ENCODE results near the gene CLEC4A. TPM values are rescaled to one million over a fixed set of nuclear protein-coding genes. Genes with fewer than 3 reads are reported as not detected.
"Not testable (repeated sequence)": the region's sequence is repeated elsewhere in the genome, so short reads cannot be mapped to it uniquely, and the experiment has no call there.

The CLEC4A gene
- total RNA-seq, 2 experiments from 2014 or later: 0.50 to 0.99 TPM

GRCh38 chr12:8127138-8127537 is 3.7 kb downstream of the CLEC4A start:
- Histone ChIP-seq H3K79me2 (ENCODE audit: insufficient read depth, low read depth, low read length) (no peaks in the 10 kb centered on the region), H4K20me1 (ENCODE audit: insufficient read depth, low read length) (no peaks in the 10 kb centered on the region), H3K4me3 (ENCODE audit: low read depth, low read length, poor library complexity, severe bottlenecking) (no peak overlapping the region), H2AFZ (ENCODE audit: low read length) (no peak overlapping the region), H3K4me2 (ENCODE audit: low read length) (no peak overlapping the region), H3K27ac (ENCODE audit: low read depth, low read length, poor library complexity, severe bottlenecking) (no peak overlapping the region), H3K9me3 (ENCODE audit: low read length) (no peaks in the 10 kb centered on the region), H3K4me1 (ENCODE audit: insufficient read depth, low read length, poor library complexity, severe bottlenecking) (no peaks in the 10 kb centered on the region), H3K9me2 (ENCODE audit: insufficient read depth, low read length) (no peaks in the 10 kb centered on the region), H3K36me3 (ENCODE audit: insufficient read depth, low read length) (no peaks in the 10 kb centered on the region)
- intact Hi-C loops (cut with micrococcal nuclease; ENCODE audit: unreplicated experiment): no loop called here
- TF ChIP-seq CTCF (conservative IDR thresholded peaks at IDR 0.05; ENCODE audit: low read length) (no peak), EZH2phosphoT487 (IDR thresholded peaks at IDR 0.05; ENCODE audit: borderline replicate concordance, low read depth, low read length) (no peak)
- BruUV-seq (replicated peaks): no TSS peak
- CTCF ChIA-PET (ENCODE audit: unreplicated experiment): no interaction called here
- POLR2A ChIA-PET: interaction anchor here (0.6 kb wide), 1 partner anchor 719 kb away, joined by 4 read pairs; no protein-coding TSS in a partner anchor
- DNase-seq (ENCODE audit: low spot score): no peak

GRCh38 chr12:8133636-8134397 is 10.4 kb downstream of the CLEC4A start:
- H2AFZ ChIP-seq (ENCODE audit: low read length); H3K27ac ChIP-seq (ENCODE audit: low read depth, low read length, poor library complexity, severe bottlenecking); intact Hi-C loops (cut with micrococcal nuclease; ENCODE audit: unreplicated experiment); H3K9me3 ChIP-seq (ENCODE audit: low read length); H3K4me1 ChIP-seq (ENCODE audit: insufficient read depth, low read length, poor library complexity, severe bottlenecking); BruUV-seq (replicated peaks); CTCF ChIA-PET (ENCODE audit: unreplicated experiment); H3K36me3 ChIP-seq (ENCODE audit: insufficient read depth, low read length); H3K4me3 ChIP-seq (ENCODE audit: low read depth, low read length, poor library complexity, severe bottlenecking); H3K79me2 ChIP-seq (ENCODE audit: insufficient read depth, low read depth, low read length); H3K4me2 ChIP-seq (ENCODE audit: low read length); H4K20me1 ChIP-seq (ENCODE audit: insufficient read depth, low read length); DNase-seq (ENCODE audit: low spot score); POLR2A ChIA-PET; H3K9me2 ChIP-seq (ENCODE audit: insufficient read depth, low read length): not testable (repeated sequence)

GRCh38 chr12:8134398-8134930 is 11.0 kb downstream of the CLEC4A start:
- intact Hi-C loops (cut with micrococcal nuclease; ENCODE audit: unreplicated experiment); H3K9me3 ChIP-seq (ENCODE audit: low read length); POLR2A ChIA-PET; BruUV-seq (replicated peaks); H3K4me2 ChIP-seq (ENCODE audit: low read length); H2AFZ ChIP-seq (ENCODE audit: low read length); H3K4me1 ChIP-seq (ENCODE audit: insufficient read depth, low read length, poor library complexity, severe bottlenecking); H3K9me2 ChIP-seq (ENCODE audit: insufficient read depth, low read length); H3K4me3 ChIP-seq (ENCODE audit: low read depth, low read length, poor library complexity, severe bottlenecking); DNase-seq (ENCODE audit: low spot score); H4K20me1 ChIP-seq (ENCODE audit: insufficient read depth, low read length); H3K36me3 ChIP-seq (ENCODE audit: insufficient read depth, low read length); H3K27ac ChIP-seq (ENCODE audit: low read depth, low read length, poor library complexity, severe bottlenecking); H3K79me2 ChIP-seq (ENCODE audit: insufficient read depth, low read depth, low read length); CTCF ChIA-PET (ENCODE audit: unreplicated experiment): not testable (repeated sequence)

- POLR2A ChIA-PET; H3K79me2 ChIP-seq (ENCODE audit: insufficient read depth, low read depth, low read length); H3K4me1 ChIP-seq (ENCODE audit: insufficient read depth, low read length, poor library complexity, severe bottlenecking); H3K36me3 ChIP-seq (ENCODE audit: insufficient read depth, low read length); H3K9me2 ChIP-seq (ENCODE audit: insufficient read depth, low read length); intact Hi-C loops (cut with micrococcal nuclease; ENCODE audit: unreplicated experiment); H4K20me1 ChIP-seq (ENCODE audit: insufficient read depth, low read length); BruUV-seq (replicated peaks); H3K4me2 ChIP-seq (ENCODE audit: low read length); H3K27ac ChIP-seq (ENCODE audit: low read depth, low read length, poor library complexity, severe bottlenecking); H2AFZ ChIP-seq (ENCODE audit: low read length); DNase-seq (ENCODE audit: low spot score); H3K4me3 ChIP-seq (ENCODE audit: low read depth, low read length, poor library complexity, severe bottlenecking); H3K9me3 ChIP-seq (ENCODE audit: low read length); CTCF ChIA-PET (ENCODE audit: unreplicated experiment): not testable (repeated sequence)
Measured at GRCh38 chr12:8141647-8142046, 18.2 kb downstream of the CLEC4A start.
